Endothelial cell of umbilical vein (primary cell): ENCODE data around the gene APBB2. TPM values are rescaled to one million over a fixed set of nuclear protein-coding genes. Genes with fewer than 3 reads are reported as not detected.

Experiments
- BruUV-seq: library from RNA; stranded (reverse); fragments of 400-500 nt; replicated peaks from 2 replicates; lab custom pipeline; 2021; lab: Mats Ljungman, UMichigan
- CTCF ChIA-PET: fragments of 300-600, 350-600 bp; sonication (Branson Sonifier 250); formaldehyde crosslinking; loops from one replicate; lab custom pipeline; 2021; ENCODE audit warnings: antibody characterized with exemption, inconsistent platforms; lab: Charles Lee
- POLR2A ChIA-PET: fragments of 300-600, 350-600 bp; sonication (Branson Sonifier 250); formaldehyde crosslinking; loops from one replicate; lab custom pipeline; 2021; ENCODE audit warnings: antibody characterized with exemption, inconsistent platforms; lab: Charles Lee
- DNase-seq: peaks from one replicate; pipeline ENCODE4 v3.0.0-alpha.2; 2011; ENCODE audit warnings: low read depth, low spot score
- FAIRE-seq: peaks from 2 replicates; lab custom pipeline; 2011; peaks lifted over from hg19 to GRCh38; lab: Jason Lieb, UNC
- H2AFZ ChIP-seq: 2 replicates; pipeline ENCODE4 v1.6.0; 2012; ENCODE audit warnings: low read depth, low read length, control low read depth, inconsistent platforms
- H3K27ac ChIP-seq: 2 replicates; pipeline ENCODE4 v1.5.1; 2011; ENCODE audit warnings: low read depth, mild to moderate bottlenecking, control low read depth, low read length, moderate library complexity; ENCODE audit not compliant: insufficient read depth
- H3K27me3 ChIP-seq, 2 experiments: 2 replicates each; pipeline versions ENCODE4 v1.6.0 to v1.6.1; 2011; ENCODE audit warnings: low read length in 2 of 2, mixed read lengths in 1 of 2; ENCODE audit not compliant: control insufficient read depth in 2 of 2, insufficient read depth in 2 of 2
- H3K36me3 ChIP-seq, 2 experiments: 2 replicates in 1 of 2; 3 replicates in 1 of 2; pipeline ENCODE4 v1.5.1; 2011; ENCODE audit warnings: low read length in 2 of 2, mild to moderate bottlenecking in 1 of 2, moderate library complexity in 1 of 2; ENCODE audit not compliant: control insufficient read depth in 2 of 2, insufficient read depth in 2 of 2; ENCODE audit errors: extremely low read depth in 1 of 2
- H3K4me1 ChIP-seq: 3 replicates; pipeline ENCODE4 v1.5.1; 2011; ENCODE audit warnings: mild to moderate bottlenecking, low read length; ENCODE audit not compliant: control insufficient read depth, insufficient read depth; ENCODE audit errors: extremely low read depth
- H3K4me2 ChIP-seq: 2 replicates; pipeline ENCODE4 v1.6.1; 2011; ENCODE audit warnings: low read length, control low read depth, mixed read lengths; ENCODE audit not compliant: insufficient read depth
- H3K4me3 ChIP-seq, 3 experiments: fragments of 200-600 bp in 1 of 3; sonication (generic), shearing (Covaris generic) in 1 of 3; replicated peaks in 1 of 3; 2 replicates each; pipeline ENCODE4 v1.5.1; 2011 to 2016; ENCODE audit warnings: control low read depth in 3 of 3, low read length in 3 of 3, mild to moderate bottlenecking in 2 of 3, inconsistent platforms in 1 of 3, low read depth in 1 of 3, moderate library complexity in 1 of 3; ENCODE audit not compliant: insufficient read depth in 1 of 3
- H3K79me2 ChIP-seq: 2 replicates; pipeline ENCODE4 v1.6.0; 2012; ENCODE audit warnings: low read length, inconsistent platforms; ENCODE audit not compliant: control insufficient read depth, insufficient read depth
- H3K9ac ChIP-seq: replicated peaks from 2 replicates; pipeline ENCODE3; 2011; ENCODE audit warnings: low read length, control low read depth; ENCODE audit not compliant: insufficient read depth; ENCODE audit errors: extremely low read depth
- H3K9me1 ChIP-seq: replicated peaks from 3 replicates; pipeline ENCODE4 v1.6.0; 2011; ENCODE audit warnings: mild to moderate bottlenecking, low read length; ENCODE audit not compliant: control insufficient read depth, insufficient read depth; ENCODE audit errors: extremely low read depth
- H3K9me3 ChIP-seq: replicated peaks from 2 replicates; pipeline ENCODE4 v1.5.1; 2012; ENCODE audit warnings: low read length, inconsistent platforms; ENCODE audit not compliant: control insufficient read depth, insufficient read depth
- H4K20me1 ChIP-seq: replicated peaks from 2 replicates; pipeline ENCODE3; 2011; ENCODE audit warnings: mild to moderate bottlenecking, low read length; ENCODE audit not compliant: control insufficient read depth, insufficient read depth; ENCODE audit errors: extremely low read depth
- EZH2 ChIP-seq: IDR thresholded peaks from 2 replicates; pipeline ENCODE4 v1.6.1; 2012; ENCODE audit warnings: borderline replicate concordance, low read depth, mild to moderate bottlenecking, moderate library complexity, low read length, inconsistent platforms; ENCODE audit not compliant: severe bottlenecking
- FOS ChIP-seq: IDR thresholded peaks from 2 replicates; pipeline ENCODE4 v1.6.1; 2011; ENCODE audit warnings: mild to moderate bottlenecking, low read length, moderate library complexity, borderline replicate concordance; ENCODE audit not compliant: insufficient read depth
- GATA2 ChIP-seq: IDR thresholded peaks from 2 replicates; pipeline ENCODE4 v1.7.0; 2011; ENCODE audit warnings: low read depth, mild to moderate bottlenecking, moderate library complexity, mixed read lengths, low read length; ENCODE audit not compliant: insufficient read length, insufficient read depth
- JUN ChIP-seq: IDR thresholded peaks from 2 replicates; pipeline ENCODE4 v1.6.1; 2011; ENCODE audit warnings: borderline replicate concordance, low read depth; ENCODE audit not compliant: insufficient read length, insufficient read depth
- MAX ChIP-seq: IDR thresholded peaks from 2 replicates; pipeline ENCODE4 v1.6.1; 2011; ENCODE audit not compliant: insufficient read depth, insufficient read length
- MYC ChIP-seq: IDR thresholded peaks from one replicate; pipeline ENCODE4 v1.6.1; 2011; ENCODE audit warnings: mild to moderate bottlenecking, low read depth, low read length
- POLR2A ChIP-seq: IDR thresholded peaks from 2 replicates; pipeline ENCODE4 v1.6.1; 2012; ENCODE audit warnings: low read depth, mild to moderate bottlenecking, control low read depth, low read length
- POLR2AphosphoS5 ChIP-seq: IDR thresholded peaks from 2 replicates; pipeline ENCODE4 v1.6.1; 2012; ENCODE audit warnings: low read depth, mild to moderate bottlenecking, control low read depth, low read length, moderate library complexity; ENCODE audit not compliant: insufficient read depth
- dilution Hi-C: fragments of 300-500 bp; cut with MboI; formaldehyde crosslinking; loops from one replicate; pipeline ENCODE4 v1.15.0; 2019; ENCODE audit warnings: low sequenced_read_pairs; ENCODE audit not compliant: extremely low pct_ligation_motif_present
- intact Hi-C: fragments of 100-400 bp; cut with micrococcal nuclease; formaldehyde crosslinking; loops from one replicate; pipeline ENCODE4 v1.10.0; 2022
- polyA plus RNA-seq, 4 experiments: library from polyadenylated mRNA; depleted of rRNA in 3 of 4; stranded (reverse) in 3 of 4; unstranded in 1 of 4; fragments of >200 nt; gene quantifications; 2 replicates each; pipeline versions ENCODE4 v1.2.1 to v1.2.3, GENCODE V29; 2011 to 2012; ENCODE audit warnings: missing spikeins in 1 of 4
- total RNA-seq: library from RNA; stranded (reverse); gene quantifications from 2 replicates; pipeline ENCODE4 v1.2.3, GENCODE V29; 2021
- TF ChIP-seq, protein P1 (sequence below), 2 donors: IDR thresholded peaks; 1 replicate in 1 of 2; 2 replicates in 1 of 2; pipeline ENCODE4 v1.5.1; 2011; ENCODE audit warnings: low read length in 2 of 2, mild to moderate bottlenecking in 2 of 2, moderate library complexity in 2 of 2, control low read depth in 1 of 2, inconsistent platforms in 1 of 2, low read depth in 1 of 2; ENCODE audit not compliant: insufficient read depth in 1 of 2; ENCODE audit errors: extremely low read depth in 1 of 2

Gene APBB2
- total and polyA plus RNA-seq, 2 donors (not counting 3 experiments of a cell fraction or from before 2014, with no cell fraction given): 79.8 to 124 TPM

DNA sequence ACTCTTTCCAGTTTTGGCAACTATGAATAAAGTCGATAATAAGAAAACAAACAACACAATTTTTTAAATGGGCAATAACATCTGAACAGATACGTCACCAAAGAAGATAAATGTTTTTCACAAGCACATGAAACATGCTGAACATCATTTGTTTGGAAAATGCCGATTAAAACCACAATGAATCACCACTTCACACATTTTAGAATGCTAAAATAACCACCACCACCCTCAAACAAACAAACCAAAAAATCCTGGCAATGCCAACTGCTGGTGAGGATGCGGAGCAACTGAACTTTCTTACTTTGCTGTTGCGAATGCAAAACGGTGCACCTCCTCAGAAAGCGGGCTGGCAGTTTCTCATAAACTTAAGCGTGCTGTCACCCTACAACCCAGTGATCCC is 348.6 kb downstream of the APBB2 start:
- Histone ChIP-seq H3K9me1 (no peaks in the 10 kb centered on the region), H3K9me3 (no peaks in the 10 kb centered on the region), H3K27me3 (no peaks in the 10 kb centered on the region), H4K20me1 (no peaks in the 10 kb centered on the region), H3K36me3 (peaks cover 4 to 12% of the 10 kb centered on the region in 2 experiments), H3K4me2 (no peak overlapping the region), H3K79me2 (no peaks in the 10 kb centered on the region), H3K9ac (no peak overlapping the region), H3K4me3 (no peak overlapping the region), H2AFZ (no peak overlapping the region), H3K4me1 (no peaks in the 10 kb centered on the region), H3K27ac (no peak overlapping the region)
- no peak for FAIRE-seq
- TF ChIP-seq POLR2AphosphoS5 (no peak), JUN (no peak), POLR2A (no peak), MYC (no peak), MAX (no peak), FOS (no peak), GATA2 (no peak), EZH2 (no peak)
- TF ChIP-seq, protein P1, sequence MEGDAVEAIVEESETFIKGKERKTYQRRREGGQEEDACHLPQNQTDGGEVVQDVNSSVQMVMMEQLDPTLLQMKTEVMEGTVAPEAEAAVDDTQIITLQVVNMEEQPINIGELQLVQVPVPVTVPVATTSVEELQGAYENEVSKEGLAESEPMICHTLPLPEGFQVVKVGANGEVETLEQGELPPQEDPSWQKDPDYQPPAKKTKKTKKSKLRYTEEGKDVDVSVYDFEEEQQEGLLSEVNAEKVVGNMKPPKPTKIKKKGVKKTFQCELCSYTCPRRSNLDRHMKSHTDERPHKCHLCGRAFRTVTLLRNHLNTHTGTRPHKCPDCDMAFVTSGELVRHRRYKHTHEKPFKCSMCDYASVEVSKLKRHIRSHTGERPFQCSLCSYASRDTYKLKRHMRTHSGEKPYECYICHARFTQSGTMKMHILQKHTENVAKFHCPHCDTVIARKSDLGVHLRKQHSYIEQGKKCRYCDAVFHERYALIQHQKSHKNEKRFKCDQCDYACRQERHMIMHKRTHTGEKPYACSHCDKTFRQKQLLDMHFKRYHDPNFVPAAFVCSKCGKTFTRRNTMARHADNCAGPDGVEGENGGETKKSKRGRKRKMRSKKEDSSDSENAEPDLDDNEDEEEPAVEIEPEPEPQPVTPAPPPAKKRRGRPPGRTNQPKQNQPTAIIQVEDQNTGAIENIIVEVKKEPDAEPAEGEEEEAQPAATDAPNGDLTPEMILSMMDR (IDR thresholded peaks at IDR 0.05; ENCODE audit: extremely low read depth in 1 of 2, insufficient read depth in 1 of 2, low read depth in 1 of 2, low read length in 2 of 2): no peak
- no peak for DNase-seq
- ChIA-PET CTCF (interaction anchor here (0.6 to 1.1 kb wide), 2 partner anchors 11 to 32 kb away, joined by 3 read pairs; no protein-coding TSS in a partner anchor), POLR2A (no interaction called here)
- no TSS peak for BruUV-seq
- dilution Hi-C loops: no loop called here
- intact Hi-C loops: no loop called here
